K562 (cell line): ENCODE results near the gene TRPM8. TPM values are rescaled to one million over a fixed set of nuclear protein-coding genes. Genes with fewer than 3 reads are reported as not detected.

ENCODE experiments used
- ATAC-seq: fragments of 200-7000 bp; cut with Tn5 transposase; 3 replicates; pipeline ENCODE4 v1.9.1; 2020; ENCODE audit warnings: moderate library complexity
- BruUV-seq: library from RNA; stranded (reverse); fragments of 400-500 nt; replicated peaks from 2 replicates; lab custom pipeline; 2021; lab: Mats Ljungman, UMichigan
- CTCF ChIA-PET: fragments of 300-600 bp; formaldehyde crosslinking; extraction: SDS; loops from one replicate; lab custom pipeline; 2021; ENCODE audit warnings: low intra/inter-chr PET ratio; lab: Yijun Ruan, JAX
- POLR2A ChIA-PET: fragments of 300-600, 350-650 bp; sonication (Branson Sonifier 250); formaldehyde crosslinking; extraction: SDS; loops from one replicate; lab custom pipeline; 2021; ENCODE audit warnings: antibody characterized with exemption, inconsistent platforms; lab: Yijun Ruan, JAX
- DNase-seq, 4 experiments: peaks; one replicate each; pipeline versions ENCODE4 v3.0.0 to v3.0.0-alpha.2; 2011 to 2018; ENCODE audit warnings: low spot score in 3 of 4, mixed read lengths in 3 of 4; ENCODE audit errors: extremely low read depth in 1 of 4
- FAIRE-seq: peaks from 2 replicates; lab custom pipeline; 2011; peaks lifted over from hg19 to GRCh38; lab: Jason Lieb, UNC
- H2AFZ ChIP-seq: 2 replicates; pipeline ENCODE4 v1.6.0; 2011; ENCODE audit warnings: low read depth, low read length, control low read depth, inconsistent platforms
- H3K27ac ChIP-seq: fragments of 200-600 bp; 3 replicates; pipeline ENCODE4 v1.8.0; 2011; ENCODE audit warnings: low read depth, mild to moderate bottlenecking, control low read depth, inconsistent platforms, low read length, moderate library complexity, mixed read lengths; ENCODE audit errors: extremely low read depth
- H3K27me3 ChIP-seq, 2 experiments: fragments of 300-600 bp in 1 of 2; 2 replicates in 1 of 2; 3 replicates in 1 of 2; pipeline versions ENCODE4 v1.6.0 to v1.8.0; 2011; ENCODE audit warnings: inconsistent platforms in 2 of 2, low read length in 2 of 2, mild to moderate bottlenecking in 1 of 2, mixed read lengths in 1 of 2, moderate library complexity in 1 of 2; ENCODE audit not compliant: control insufficient read depth in 2 of 2, insufficient read depth in 2 of 2
- H3K36me3 ChIP-seq: fragments of 300-600 bp; 3 replicates; pipeline ENCODE4 v1.8.0; 2011; ENCODE audit warnings: mild to moderate bottlenecking, low read length, inconsistent platforms; ENCODE audit not compliant: control insufficient read depth, insufficient read depth
- H3K4me1 ChIP-seq, 2 experiments: fragments of 200-600 bp in 1 of 2; replicated peaks in 1 of 2; 2 replicates in 1 of 2; 3 replicates in 1 of 2; pipeline versions ENCODE4 v1.5.1 to v1.8.0; 2011; ENCODE audit warnings: inconsistent platforms in 2 of 2, low read length in 2 of 2, mild to moderate bottlenecking in 1 of 2, mixed read lengths in 1 of 2, moderate library complexity in 1 of 2; ENCODE audit not compliant: control insufficient read depth in 2 of 2, insufficient read depth in 2 of 2
- H3K4me2 ChIP-seq: 2 replicates; pipeline ENCODE4 v1.6.1; 2011; ENCODE audit warnings: low read length, control low read depth, inconsistent platforms, mixed read lengths; ENCODE audit not compliant: insufficient read depth
- H3K4me3 ChIP-seq: fragments of 200-600 bp; sonication (generic), shearing (Covaris generic); 2 replicates; pipeline ENCODE4 v1.5.1; 2016; ENCODE audit warnings: control low read depth, inconsistent platforms
- H3K79me2 ChIP-seq: fragments of 200-600 bp; 3 replicates; pipeline ENCODE4 v1.8.0; 2011; ENCODE audit warnings: low read length, inconsistent platforms; ENCODE audit not compliant: control insufficient read depth, insufficient read depth
- H3K9ac ChIP-seq, 2 experiments: 2 replicates each; pipeline versions ENCODE4 v1.6.0 to v1.6.1; 2011; ENCODE audit warnings: low read depth in 2 of 2, low read length in 2 of 2, control low read depth in 1 of 2, inconsistent platforms in 1 of 2, mild to moderate bottlenecking in 1 of 2, mixed read lengths in 1 of 2; ENCODE audit not compliant: insufficient read depth in 1 of 2
- H3K9me1 ChIP-seq: one replicate; pipeline ENCODE4 v1.6.0; 2011; ENCODE audit warnings: inconsistent platforms, mild to moderate bottlenecking, low read length, moderate library complexity; ENCODE audit not compliant: control insufficient read depth, insufficient read depth
- H3K9me3 ChIP-seq: replicated peaks from 2 replicates; pipeline ENCODE4 v1.5.1; 2011; ENCODE audit warnings: low read depth, low read length, inconsistent platforms; ENCODE audit not compliant: control insufficient read depth, insufficient read depth
- H4K20me1 ChIP-seq: replicated peaks from 2 replicates; pipeline ENCODE4 v1.6.1; 2011; ENCODE audit warnings: low read length, inconsistent platforms, mixed read lengths; ENCODE audit not compliant: control insufficient read depth, insufficient read depth
- AFF1 ChIP-seq, 2 experiments: fragments of 450-650 bp; IDR thresholded peaks; 2 replicates each; pipeline ENCODE4 v1.6.1; 2018; ENCODE audit warnings: mild to moderate bottlenecking in 2 of 2, low read depth in 1 of 2; ENCODE audit not compliant: partially characterized antibody in 2 of 2
- E4F1 ChIP-seq: fragments of 250-450 bp; sonication (Bioruptor Pico); IDR thresholded peaks from 2 replicates; pipeline ENCODE4 v1.5.0; 2021; ENCODE audit warnings: mild to moderate bottlenecking, borderline replicate concordance
- MYNN ChIP-seq, 2 experiments: sonication (generic); formaldehyde crosslinking in 1 of 2; IDR thresholded peaks; 2 replicates each; pipeline versions ENCODE4 v1.5.0 to v1.6.1; 2016 to 2020; ENCODE audit warnings: antibody characterized with exemption in 1 of 2, missing genetic modification reagents in 1 of 2
- NFXL1 ChIP-seq: fragments of 450-650 bp; formaldehyde crosslinking; IDR thresholded peaks from 2 replicates; pipeline ENCODE4 v1.4.0; 2021; ENCODE audit warnings: mild to moderate bottlenecking
- NR2C1 ChIP-seq, 2 experiments: fragments of 450-650 bp; IDR thresholded peaks; 2 replicates each; pipeline ENCODE4 v1.6.1; 2017; ENCODE audit warnings: mild to moderate bottlenecking in 2 of 2, antibody characterized with exemption in 1 of 2, inconsistent platforms in 1 of 2, missing compliant biosample characterization in 1 of 2, missing genetic modification characterization in 1 of 2
- PHB2 ChIP-seq: fragments of 450-650 bp; IDR thresholded peaks from 2 replicates; pipeline ENCODE4 v1.6.1; 2017; ENCODE audit warnings: low read depth
- PREB ChIP-seq: sonication (generic); formaldehyde crosslinking; IDR thresholded peaks from 2 replicates; pipeline ENCODE4 v1.8.1; 2023; ENCODE audit warnings: mild to moderate bottlenecking, missing genetic modification reagents
- PTRF ChIP-seq: fragments of 450-650 bp; IDR thresholded peaks from 2 replicates; pipeline ENCODE4 v1.6.1; 2016; ENCODE audit warnings: mild to moderate bottlenecking, missing genetic modification characterization, missing compliant biosample characterization
- PYGO2 ChIP-seq: fragments of 450-650 bp; IDR thresholded peaks from 2 replicates; pipeline ENCODE4 v1.6.1; 2016; ENCODE audit warnings: mild to moderate bottlenecking, missing genetic modification characterization, moderate library complexity, missing compliant biosample characterization
- SMARCA4 ChIP-seq: fragments of 450-650 bp; IDR thresholded peaks from 2 replicates; pipeline ENCODE4 v1.6.1; 2016
- TEAD2 ChIP-seq: fragments of 450-650 bp; IDR thresholded peaks from 2 replicates; pipeline ENCODE4 v1.6.1; 2016; ENCODE audit warnings: missing genetic modification characterization, control low read depth, missing compliant biosample characterization
- XRCC4 ChIP-seq: IDR thresholded peaks from one replicate; pipeline ENCODE4 v1.6.1; 2011; ENCODE audit not compliant: insufficient read depth, insufficient read length; ENCODE audit errors: extremely low read depth
- ZBTB26 ChIP-seq: fragments of 450-650 bp; formaldehyde crosslinking; IDR thresholded peaks from 2 replicates; pipeline ENCODE4 v1.4.0; 2022; ENCODE audit warnings: missing genetic modification characterization
- ZNF12 ChIP-seq: sonication (generic); formaldehyde crosslinking; IDR thresholded peaks from 2 replicates; pipeline ENCODE4 v1.4.0; 2020; ENCODE audit warnings: mild to moderate bottlenecking, missing genetic modification reagents
- ZNF23 ChIP-seq: fragments of 250-450 bp; sonication (Bioruptor Pico); IDR thresholded peaks from 2 replicates; pipeline ENCODE4 v1.4.0; 2020; ENCODE audit warnings: mild to moderate bottlenecking
- WGBS: fragments of 100-300 bp; shearing (Covaris generic); methylation state at CpG from one replicate; pipeline ENCODE4 v1.1.6; 2016; ENCODE audit warnings: low coverage, mixed read lengths; ENCODE audit not compliant: insufficient coverage; ENCODE audit errors: missing lambda C conversion rate; 5-methylcytosine and 5-hydroxymethylcytosine counted together
- in situ Hi-C: fragments of 300-500 bp; cut with MboI; formaldehyde crosslinking; loops from 4 replicates; pipeline ENCODE4 v1.15.0; 2018; ENCODE audit warnings: inconsistent platforms, mixed read lengths
- intact Hi-C: fragments of 100-400 bp; cut with micrococcal nuclease; formaldehyde crosslinking; loops from 2 replicates; pipeline ENCODE4 v1.14.2; 2022
- polyA plus RNA-seq, 8 experiments: library from polyadenylated mRNA; depleted of rRNA in 4 of 8; stranded (reverse) in 5 of 8; unstranded in 3 of 8; fragments of >200 nt; fragmentation: Nextera tagmentation in 2 of 8; fragmentation: Illumina TruSeq in 1 of 8; extraction: Ambion mirVana in 2 of 8; extraction: Trizol in 1 of 8; gene quantifications; 2 replicates each; pipeline versions ENCODE4 v1.2.1 to v1.2.3, GENCODE V29; 2011 to 2014; ENCODE audit warnings: inconsistent platforms in 1 of 8, missing spikeins in 1 of 8
- total RNA-seq, 7 experiments: library from RNA; depleted of rRNA in 6 of 7; stranded (reverse); fragments of >200 nt in 6 of 7; fragmentation: Illumina TruSeq in 2 of 7; extraction: Trizol in 2 of 7; gene quantifications; 2 replicates each; pipeline versions ENCODE4 v1.2.1 to v1.2.3, GENCODE V29; 2011 to 2021; ENCODE audit warnings: low replicate concordance in 1 of 7

The TRPM8 gene
- total and polyA plus RNA-seq, 9 of the 15 experiments (the other 6 are each of a cell fraction or from before 2014, with no cell fraction given), result not detected

GRCh38 chr2:234006501-234006900 is 89.3 kb downstream of the TRPM8 start:
- in situ Hi-C loops (no loop called here), intact Hi-C loops (no loop called here)
- no peak overlapping the region for H3K27ac ChIP-seq
- CTCF ChIA-PET, result no interaction called here
- H3K27me3 ChIP-seq, result no peaks in the 10 kb centered on the region; a peak in 1 of 5 replicates
- H3K9me3 ChIP-seq, result no peaks in the 10 kb centered on the region
- ATAC-seq (no peak), FAIRE-seq (no peak), DNase-seq (no peak)
- no peak overlapping the region for H3K9ac ChIP-seq
- H3K36me3 ChIP-seq, result no peaks in the 10 kb centered on the region
- H3K4me1 ChIP-seq, result no peaks in the 10 kb centered on the region
- no TSS peak for BruUV-seq
- no peaks in the 10 kb centered on the region for H3K9me1 ChIP-seq
- no peaks in the 10 kb centered on the region for H4K20me1 ChIP-seq
- no peak overlapping the region for H3K4me3 ChIP-seq
- POLR2A ChIA-PET, result no interaction called here
- no peak overlapping the region for H3K4me2 ChIP-seq
- 0% methylated on average over 3 of the region's 3 CpGs for WGBS
- no peaks in the 10 kb centered on the region for H3K79me2 ChIP-seq
- H2AFZ ChIP-seq, result no peak overlapping the region
- TF ChIP-seq NFXL1 (CRISPR knock-in tag) (no peak), PTRF (tag) (no peak), E4F1 (CRISPR knock-in tag) (no peak), TEAD2 (no peak), XRCC4 (no peak), PYGO2 (tag) (no peak), ZNF12 (CRISPR knock-in tag) (no peak), NR2C1 (IDR thresholded peaks at IDR 0.05) (no peak), NR2C1 (tag; IDR thresholded peaks at IDR 0.05) (no peak), ZNF23 (CRISPR knock-in tag) (no peak), PHB2 (no peak), SMARCA4 (no peak), MYNN (IDR thresholded peaks at IDR 0.05) (no peak), MYNN (CRISPR knock-in tag; IDR thresholded peaks at IDR 0.05) (no peak), ZBTB26 (CRISPR knock-in tag) (no peak), AFF1 (IDR thresholded peaks at IDR 0.05; ENCODE audit: low read depth in 1 of 2, partially characterized antibody in 2 of 2) (no peak), PREB (CRISPR knock-in tag) (no peak)
